Glutamatergic neuron (in vitro differentiated cells): Measurements from ENCODE around the gene DTNBP1. TPM values are rescaled to one million over a fixed set of nuclear protein-coding genes. Genes with fewer than 3 reads are reported as not detected.

ENCODE experiments used
- DNase-seq: peaks from one replicate; pipeline ENCODE4 v3.0.0; 2022
- H3K27ac Mint-ChIP-seq: one replicate; pipeline ENCODE4 v1.8.0; 2020; ENCODE audit warnings: mild to moderate bottlenecking, mixed read lengths, inconsistent platforms; ENCODE audit not compliant: unreplicated experiment
- H3K27me3 Mint-ChIP-seq: one replicate; pipeline ENCODE4 v1.8.0; 2020; ENCODE audit warnings: mild to moderate bottlenecking, moderate library complexity, mixed read lengths, inconsistent platforms; ENCODE audit not compliant: unreplicated experiment
- H3K36me3 Mint-ChIP-seq: one replicate; pipeline ENCODE4 v1.8.0; 2020; ENCODE audit warnings: mild to moderate bottlenecking, mixed read lengths, inconsistent platforms; ENCODE audit not compliant: unreplicated experiment
- H3K4me1 Mint-ChIP-seq: one replicate; pipeline ENCODE4 v1.8.0; 2020; ENCODE audit warnings: mild to moderate bottlenecking, low read depth, mixed read lengths, inconsistent platforms; ENCODE audit not compliant: unreplicated experiment
- H3K4me3 Mint-ChIP-seq: one replicate; pipeline ENCODE4 v1.8.0; 2020; ENCODE audit warnings: mild to moderate bottlenecking, mixed read lengths, inconsistent platforms; ENCODE audit not compliant: unreplicated experiment
- H3K9me3 Mint-ChIP-seq: one replicate; pipeline ENCODE4 v1.8.0; 2020; ENCODE audit warnings: mild to moderate bottlenecking, moderate library complexity, mixed read lengths, inconsistent platforms; ENCODE audit not compliant: unreplicated experiment
- CTCF ChIP-seq: fragments of 200-600 bp; sonication (generic); IDR thresholded peaks from one replicate; pipeline ENCODE4 v1.5.0; 2021; ENCODE audit not compliant: partially characterized antibody, unreplicated experiment
- total RNA-seq: library from RNA; stranded (reverse); fragmentation: NEBNext Ultra II Directional; extraction: Animal tissue kit (Norgen Biotek cat#: 25700); gene quantifications from one replicate; pipeline ENCODE4 v1.2.1, GENCODE V29; 2021; ENCODE audit not compliant: unreplicated experiment

The DTNBP1 gene
- total RNA-seq, 1 donor from 2014 or later, result 13.2 TPM

- Mint-ChIP-seq H3K36me3 (peaks cover 7% of the 10 kb centered on the region), H3K9me3 (peaks cover 2% of the 10 kb centered on the region), H3K27ac (no peak overlapping the region), H3K27me3 (no peaks in the 10 kb centered on the region), H3K4me3 (no peak overlapping the region), H3K4me1 (peaks cover 12% of the 10 kb centered on the region)
- TF ChIP-seq CTCF, result no peak
- no peak for DNase-seq
Measured at GRCh38 chr6:15473174-15473573, 189.7 kb downstream of the DTNBP1 start.
